Activated T-helper 1 cell treated with Interleukin-2 at 50 U/mL for 16 hours (primary cell): ENCODE data around the gene SLC30A1.

ENCODE experiments used
- DNase-seq: peaks from one replicate; pipeline ENCODE4 v3.0.0-alpha.2; 2020; ENCODE audit warnings: low read depth

The SLC30A1 gene

DNA sequence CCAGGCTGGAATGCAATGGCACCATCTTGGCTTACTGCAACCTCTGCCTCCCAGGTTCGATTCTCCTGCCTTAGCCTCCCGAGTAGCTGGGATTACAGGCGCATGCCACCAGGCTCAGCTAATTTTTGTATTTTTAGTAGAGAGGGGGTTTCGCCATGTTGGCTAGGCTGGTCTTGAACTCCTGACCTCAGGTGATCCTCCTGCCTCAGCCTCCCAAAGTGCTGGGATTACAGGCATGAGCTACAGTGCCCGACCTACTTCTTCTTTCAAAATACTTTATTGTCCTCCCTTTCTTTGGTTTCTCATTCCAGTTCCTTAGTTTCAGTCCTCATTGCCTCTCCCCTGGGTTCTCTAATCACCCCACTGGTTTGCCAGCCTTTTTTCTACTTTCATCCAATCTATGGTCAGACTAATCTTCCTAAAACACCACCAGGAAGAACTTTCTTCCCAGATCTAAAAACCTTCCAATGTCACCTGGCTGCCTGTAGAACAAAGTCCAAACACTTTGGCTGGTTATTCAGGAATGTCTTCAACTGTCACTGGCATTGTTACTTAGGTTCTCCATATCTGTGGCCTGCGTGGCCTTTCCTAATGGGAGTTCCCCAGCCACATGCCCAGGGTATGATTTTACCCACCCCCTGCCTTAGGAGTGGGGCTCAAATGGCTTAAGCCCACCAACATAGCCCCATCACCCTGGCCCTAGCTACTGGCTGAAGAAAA is 29.0 kb upstream of the SLC30A1 start:
- no peak for DNase-seq

DNA sequence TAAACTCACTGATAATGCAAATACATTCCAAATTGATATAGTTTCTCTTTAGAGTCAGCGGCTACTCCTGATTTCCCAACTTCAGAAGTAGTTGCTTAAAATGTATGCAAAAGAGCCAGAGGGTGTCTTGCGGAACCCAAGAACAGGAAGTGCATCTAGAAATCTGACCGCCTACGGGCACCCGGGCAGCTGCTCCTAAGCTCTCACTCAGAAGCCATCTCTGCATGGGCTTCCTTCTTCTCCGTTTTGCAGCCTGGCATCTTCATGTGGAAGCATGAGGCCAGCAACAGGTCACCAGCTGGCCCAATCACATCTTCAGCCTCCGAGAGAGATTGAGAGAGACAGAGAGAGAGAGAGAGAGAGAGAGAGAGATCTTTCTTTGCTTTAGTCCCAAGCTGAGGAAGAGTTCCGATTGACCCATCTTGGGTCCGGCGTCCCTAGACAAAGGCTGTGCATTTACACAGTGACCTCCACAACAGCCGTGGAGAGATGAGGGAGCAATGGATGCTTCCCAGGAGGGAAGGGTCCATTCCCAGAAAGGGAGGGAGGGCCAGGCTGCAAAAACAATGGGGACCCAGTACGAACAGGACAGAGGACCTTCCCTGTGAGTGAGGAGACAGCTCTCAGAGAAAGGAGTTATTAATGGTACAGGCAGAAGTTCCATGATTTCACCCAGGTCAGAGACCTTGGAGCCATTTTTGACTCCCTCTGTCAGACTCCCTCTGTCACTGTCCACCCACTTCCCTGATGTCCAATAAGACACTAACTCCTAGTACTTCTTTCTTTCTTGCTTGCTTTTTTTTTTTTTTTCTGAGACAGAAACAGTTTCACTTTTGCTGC is 28.2 kb upstream of the SLC30A1 start:
- DNase-seq, result no peak

DNA sequence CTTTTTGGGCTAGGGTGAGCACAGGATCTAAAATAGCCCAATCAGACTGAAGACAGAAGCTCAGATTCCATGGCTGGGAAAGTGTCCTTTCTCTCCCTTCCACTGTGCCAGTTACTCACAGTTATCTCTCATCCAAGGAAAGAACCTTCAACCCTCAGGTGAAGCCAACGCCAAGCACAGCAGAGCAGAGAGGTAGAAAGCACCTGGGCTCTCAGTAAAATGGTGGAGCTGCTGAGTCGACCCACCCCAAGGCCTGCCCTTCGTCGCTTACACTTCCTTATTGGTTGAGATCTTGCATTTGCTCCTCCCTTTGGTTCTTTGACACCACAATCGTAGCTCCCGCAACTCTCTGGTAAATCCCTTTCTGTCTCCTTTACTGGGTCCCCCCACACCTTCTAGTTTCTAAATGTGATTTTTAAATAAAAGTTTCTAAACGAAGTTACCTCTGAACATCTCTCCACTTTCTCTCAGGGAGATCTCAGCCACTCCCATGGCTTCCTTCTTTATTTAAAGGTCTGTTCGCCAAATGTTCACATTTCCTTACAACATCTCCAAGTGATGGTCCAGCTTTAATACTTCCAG is 27.5 kb upstream of the SLC30A1 start:
- DNase-seq, result no peak

DNA sequence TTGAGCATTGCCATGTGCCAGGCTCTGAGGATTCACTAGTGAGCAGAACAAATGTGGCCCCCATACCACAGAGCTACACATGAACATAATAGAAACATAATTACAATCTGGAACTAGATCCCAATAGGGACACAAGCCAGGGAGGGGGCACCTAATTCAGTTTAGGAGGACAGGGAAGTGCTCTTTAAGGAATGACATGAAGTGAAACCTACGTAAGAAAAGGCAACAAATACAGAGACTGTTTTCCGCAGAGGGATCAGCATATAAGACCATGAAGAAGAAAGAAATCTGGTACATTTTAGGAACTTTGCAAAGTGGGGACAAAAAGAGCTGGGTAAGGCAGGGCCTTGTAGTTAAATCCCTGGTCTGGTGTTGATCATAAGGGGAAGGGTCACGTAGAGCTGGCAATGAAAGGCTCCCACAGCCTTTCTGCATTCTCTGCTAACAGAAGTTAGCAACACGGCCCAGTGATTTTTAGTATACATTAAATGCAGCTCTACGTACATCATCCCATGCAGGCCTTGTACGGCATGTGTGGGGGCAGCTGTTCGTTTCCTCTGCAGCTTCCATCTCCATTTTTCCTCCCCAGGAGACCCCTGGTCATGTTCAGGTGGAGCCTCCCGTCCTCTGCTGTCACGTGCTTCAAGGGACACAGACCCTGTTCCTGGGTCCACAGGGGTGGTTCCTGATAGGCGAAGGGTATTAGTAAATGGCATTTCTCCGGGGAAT is 26.8 kb upstream of the SLC30A1 start:
- DNase-seq, result no peak

DNA sequence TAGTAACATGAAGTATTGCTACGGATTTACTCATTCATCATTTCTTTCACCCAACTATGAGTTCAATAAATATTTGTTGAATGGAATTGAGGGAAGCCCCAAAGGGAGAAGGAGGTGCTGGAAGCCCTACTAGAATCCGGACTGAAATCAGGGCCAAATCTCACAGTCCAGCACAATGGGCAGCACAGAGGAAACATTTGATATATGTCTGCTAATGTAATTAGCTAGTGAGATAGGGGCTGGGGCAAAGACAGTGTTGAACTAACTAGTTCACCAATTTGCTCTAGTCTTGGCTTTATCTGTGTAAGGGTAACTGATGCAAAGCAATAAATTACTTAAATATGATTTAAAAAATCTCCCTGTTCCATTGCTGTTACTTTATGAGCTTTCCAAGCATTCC is 26.1 kb upstream of the SLC30A1 start:
- DNase-seq, result no peak

DNA sequence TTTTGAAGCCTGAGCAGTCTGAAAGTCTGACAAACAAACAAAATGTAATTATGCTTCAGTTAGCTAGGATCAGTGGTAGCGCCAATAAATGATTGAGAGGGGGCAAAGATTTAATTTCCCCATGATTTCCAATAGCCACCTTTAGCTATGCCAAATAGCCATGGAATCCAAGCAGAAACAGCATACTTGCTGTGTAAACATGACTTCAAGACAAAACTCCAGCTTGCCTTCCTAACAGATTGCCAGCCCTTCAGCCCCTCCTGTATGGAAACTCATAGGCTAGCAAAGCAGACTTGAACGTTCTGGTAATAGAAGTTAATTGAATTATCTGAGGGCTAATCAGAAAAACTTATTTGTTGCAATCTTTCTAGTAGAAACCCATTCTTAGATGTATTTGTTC is 25.6 kb upstream of the SLC30A1 start:
- no peak for DNase-seq

DNA sequence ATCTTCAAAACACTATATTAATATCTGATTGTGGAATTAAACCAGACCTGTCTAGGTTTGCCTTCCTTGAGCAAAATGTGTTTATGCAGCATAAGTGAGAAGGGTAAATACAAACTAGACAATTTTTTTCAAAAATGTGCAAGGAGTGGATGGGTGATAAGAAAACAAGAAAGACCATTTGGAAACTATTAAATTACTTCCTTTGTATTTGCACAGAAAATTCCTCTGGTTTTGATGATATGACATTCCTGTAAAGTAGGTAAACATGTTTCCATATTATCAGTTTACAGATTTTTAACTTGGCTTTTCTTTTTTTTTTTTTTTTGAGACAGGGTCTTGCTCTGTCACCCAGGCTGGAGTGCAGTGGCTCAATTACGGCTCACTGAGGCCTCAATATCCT is 24.8 kb upstream of the SLC30A1 start:
- DNase-seq, result no peak

DNA sequence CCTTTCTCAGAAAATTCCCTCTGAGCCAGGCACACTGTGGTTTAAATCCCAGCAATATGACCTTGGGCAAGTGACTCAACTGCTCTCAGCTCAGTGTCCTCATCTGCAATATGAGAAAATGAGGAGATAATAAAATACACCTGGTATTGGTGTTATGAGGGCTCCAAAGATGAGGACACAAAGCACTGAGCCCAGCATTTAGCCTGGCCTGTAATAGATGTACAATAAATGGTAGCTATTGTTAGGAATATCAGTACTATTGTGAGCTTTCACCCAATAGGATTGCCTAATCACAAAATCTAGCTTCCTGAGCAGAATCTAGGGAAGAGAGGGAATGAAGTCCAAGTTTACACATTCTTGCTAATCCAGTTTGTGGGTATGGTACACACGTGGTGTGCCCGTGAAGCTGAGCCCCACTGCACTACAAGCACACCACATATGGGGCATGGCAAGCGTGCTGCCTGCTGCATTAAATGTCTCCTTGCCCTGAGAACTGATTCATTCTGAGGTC is 24.3 kb upstream of the SLC30A1 start:
- no peak for DNase-seq

DNA sequence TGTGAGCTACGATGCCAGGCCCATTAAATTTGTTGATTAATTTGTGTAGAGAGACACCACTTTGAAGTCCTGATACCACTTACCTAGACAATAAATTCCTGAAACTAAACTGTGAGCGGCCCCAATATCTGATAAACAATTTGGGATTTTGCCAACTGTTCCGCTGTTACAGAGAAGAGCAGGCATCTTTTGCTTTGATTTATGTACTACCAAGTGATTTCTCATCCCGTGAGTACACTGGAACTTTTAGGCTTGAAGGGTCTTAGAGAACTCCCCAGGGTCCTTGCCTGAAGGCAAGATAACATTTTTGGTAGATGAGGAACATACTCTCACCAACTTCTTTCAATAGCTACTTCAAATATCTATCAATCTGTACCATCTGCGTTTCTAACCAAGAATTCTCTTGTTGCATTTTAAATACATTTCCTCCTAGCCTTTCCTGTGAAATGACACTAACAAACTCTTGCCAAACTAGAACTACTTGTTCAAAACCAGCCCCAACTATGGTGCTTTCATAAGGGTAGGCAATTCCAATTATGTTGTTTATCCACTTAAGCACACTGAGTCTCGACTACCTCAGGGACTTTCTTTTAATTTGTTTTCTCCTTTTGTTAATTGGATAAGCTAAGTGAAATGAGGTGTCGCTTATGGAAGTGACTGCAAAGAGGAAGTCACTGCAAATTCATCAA is 23.2 kb upstream of the SLC30A1 start:
- no peak for DNase-seq

DNA sequence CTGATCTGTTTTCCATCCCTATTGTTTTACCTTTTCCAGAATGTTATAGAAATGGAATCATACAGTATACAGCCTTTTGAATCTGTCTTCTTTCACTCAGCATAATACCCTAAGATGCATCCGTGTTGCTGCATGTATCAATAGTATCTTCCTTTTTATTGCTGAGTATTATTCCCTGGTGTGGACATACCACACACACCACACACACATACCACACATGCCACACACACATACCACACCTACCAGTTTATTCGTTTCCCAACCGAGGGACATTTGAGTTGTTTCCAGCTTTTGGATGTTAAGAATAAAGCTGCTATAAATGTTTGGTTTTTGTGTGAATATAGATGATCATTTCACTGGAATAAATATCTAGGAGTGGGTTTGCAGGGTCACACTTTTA is 22.2 kb upstream of the SLC30A1 start:
- DNase-seq, result no peak

DNA sequence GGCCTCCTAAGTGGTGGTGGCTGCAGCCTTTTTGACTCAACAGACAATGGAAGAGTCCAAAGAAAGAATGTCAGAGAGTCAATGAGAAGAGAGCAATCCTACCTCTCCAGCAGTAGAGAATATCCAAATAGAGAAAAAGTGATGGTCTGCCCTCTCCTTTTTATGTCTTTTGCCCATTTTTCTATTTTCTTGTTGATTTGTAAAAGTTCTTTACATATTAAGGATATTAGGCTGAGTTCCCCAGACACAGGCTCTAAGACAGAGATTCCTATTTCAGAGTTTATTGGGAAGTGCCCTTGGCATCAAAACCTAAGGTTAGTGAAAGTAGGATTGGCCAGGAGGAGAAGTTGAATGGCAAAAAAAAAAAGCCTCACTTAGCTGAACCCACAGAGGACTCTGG is 20.3 kb upstream of the SLC30A1 start:
- no peak for DNase-seq

DNA sequence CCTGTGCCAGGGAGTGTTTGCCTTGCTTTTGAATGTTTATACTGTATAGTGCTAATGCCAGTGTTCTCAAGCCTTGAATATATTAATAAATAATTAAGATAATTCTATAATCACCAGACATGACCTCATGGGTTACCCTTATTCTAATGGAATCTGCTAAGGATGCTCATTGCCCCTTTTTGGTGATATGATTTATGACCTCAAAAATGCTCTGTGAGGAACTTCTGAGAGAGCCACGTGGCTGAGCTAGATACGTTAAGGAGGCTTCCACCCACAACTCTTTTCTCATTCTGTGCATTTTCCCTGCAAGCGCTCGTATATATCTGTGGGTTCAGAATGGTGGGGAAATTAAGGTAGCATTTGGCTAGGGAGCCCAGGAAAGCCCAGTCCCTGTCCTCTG is 19.6 kb upstream of the SLC30A1 start:
- no peak for DNase-seq

DNA sequence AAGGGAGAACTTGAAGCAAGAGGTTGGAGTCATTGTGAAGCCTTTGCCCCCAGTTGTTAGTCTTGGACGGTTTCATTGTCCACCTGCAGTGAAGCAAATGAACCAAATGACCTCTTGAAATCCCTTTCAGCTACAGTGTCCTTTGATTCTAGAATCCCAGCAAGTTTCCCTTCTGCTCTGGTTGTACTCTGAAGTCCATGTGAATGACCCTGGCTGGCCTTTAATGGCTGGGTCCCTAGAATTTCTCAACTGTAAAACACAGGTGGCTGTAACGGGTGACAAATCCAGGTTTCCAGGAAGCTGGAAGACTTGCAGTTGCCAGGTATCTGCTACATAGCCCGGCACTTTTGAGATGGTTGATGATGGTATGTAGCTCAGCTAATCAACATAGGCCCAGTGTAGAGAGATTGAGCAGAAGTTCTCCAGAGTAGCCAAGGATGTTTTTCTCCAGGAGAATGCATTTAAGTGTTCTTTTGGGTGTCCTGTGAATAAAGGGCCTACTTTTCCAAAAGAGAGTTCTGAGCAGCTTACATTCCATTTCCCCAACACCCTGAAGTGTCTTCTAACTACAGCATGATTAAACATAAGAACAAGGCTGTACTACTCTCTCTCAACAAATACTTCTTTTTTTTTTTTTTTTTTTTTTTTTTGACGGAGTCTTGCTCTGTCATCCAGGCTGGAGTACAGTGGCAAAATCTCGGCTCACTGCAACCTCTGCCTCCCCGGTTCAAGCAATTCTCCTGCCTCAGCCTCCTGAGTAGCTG is 17.6 kb upstream of the SLC30A1 start:
- DNase-seq, result no peak

DNA sequence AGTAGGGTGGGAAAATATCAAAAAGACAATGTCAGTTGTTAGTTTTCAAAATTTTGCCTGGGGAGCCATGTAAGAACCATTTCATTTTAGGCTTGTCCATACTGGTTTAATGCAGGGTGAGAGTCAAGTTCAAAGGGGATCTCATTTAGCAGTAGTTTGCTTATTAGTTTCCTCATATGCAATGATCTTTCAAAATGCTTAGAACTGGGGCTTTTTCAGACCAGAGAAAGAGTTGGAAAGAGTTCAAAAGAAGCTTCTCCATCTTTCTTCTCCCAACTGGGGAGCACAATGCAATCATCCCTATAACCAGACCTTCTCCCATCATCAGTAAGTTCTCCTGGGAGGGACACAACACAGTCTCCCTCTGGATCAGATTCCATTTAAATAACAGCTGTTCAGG is 16.5 kb upstream of the SLC30A1 start:
- no peak for DNase-seq

DNA sequence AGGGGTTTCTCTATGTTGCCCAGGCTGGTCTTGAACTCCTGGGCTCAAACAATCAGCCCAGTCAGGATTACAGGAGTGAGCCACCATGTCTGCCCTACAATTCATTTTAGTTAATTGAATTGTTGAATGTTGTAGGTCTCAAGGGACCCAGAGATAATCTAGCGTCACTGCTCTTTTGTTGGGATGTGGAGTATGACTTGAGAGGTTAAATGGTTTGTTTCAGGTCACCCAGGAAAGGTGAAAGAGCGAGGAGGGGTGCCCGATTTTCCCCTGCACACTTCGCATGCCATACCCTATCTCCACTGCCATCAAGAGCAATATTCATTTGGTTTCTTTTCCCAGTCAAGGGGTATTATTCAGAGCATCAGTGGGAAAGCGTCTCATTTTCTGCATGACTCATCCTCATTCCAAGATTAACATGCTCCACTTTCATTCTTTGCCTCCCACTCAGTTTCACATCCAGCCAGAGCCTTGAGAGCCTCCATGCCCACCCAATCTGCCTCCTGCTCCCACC is 13.1 kb upstream of the SLC30A1 start:
- DNase-seq, result no peak

DNA sequence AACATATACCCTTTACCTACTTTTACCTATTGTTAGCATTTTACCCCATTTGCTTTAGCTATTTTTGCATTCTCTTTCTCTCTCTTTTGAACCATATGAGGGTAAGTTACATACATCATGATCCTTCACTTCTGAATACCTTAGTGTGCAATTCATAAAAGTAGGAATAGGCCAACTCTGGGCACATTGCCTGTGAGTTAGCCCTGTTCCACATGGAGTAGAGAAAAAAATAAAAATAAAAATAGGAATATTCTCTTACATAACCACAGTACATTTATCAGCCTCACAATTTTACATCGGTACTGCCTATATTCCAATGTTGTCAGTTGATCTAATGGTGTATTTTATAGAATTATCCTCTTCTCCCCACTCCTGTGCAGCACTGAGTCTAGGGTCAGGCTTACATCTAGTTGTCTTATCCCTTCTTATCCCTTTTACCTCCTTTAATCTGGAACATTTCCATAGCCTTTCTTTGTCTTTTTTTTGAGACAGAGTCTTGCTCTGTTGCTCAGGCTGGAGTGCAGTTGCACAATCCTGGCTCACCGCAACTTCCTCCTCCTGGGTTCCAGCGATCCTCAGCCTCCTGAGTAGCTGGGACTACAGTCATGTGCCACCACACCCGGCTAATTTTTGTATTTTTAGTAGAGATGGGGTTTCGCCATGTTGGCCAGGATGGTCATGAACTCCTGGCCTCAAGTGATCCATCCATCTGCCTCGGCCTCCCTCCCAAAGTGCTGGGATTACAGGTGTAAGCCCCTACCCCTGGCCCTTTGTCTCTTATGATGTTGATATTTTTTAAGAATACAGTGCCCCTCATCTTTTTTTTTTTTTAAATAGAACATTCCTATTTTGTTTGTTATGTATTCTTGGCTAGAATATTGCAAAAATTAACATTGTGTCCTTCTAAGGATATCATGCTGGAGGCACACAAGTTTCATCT is 11.1 kb upstream of the SLC30A1 start:
- DNase-seq, result no peak

DNA sequence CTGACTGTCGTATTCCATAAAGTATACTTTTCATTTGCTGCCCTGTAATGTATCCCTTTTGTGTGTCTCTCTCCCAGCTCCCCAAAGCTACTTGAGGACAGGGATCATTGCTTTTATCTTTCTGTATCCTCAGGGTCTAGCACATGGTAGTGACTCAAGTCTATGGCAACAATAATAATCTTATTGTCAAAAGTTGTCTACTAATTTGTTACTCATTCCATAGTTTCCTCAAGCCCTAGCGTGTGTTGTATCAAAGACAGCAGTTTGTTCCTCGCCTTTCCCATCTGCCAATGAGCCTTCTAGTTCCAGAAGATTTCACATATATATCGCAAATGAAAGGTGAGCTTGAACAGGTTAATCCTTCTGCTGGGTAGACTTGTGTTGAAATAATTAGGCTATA is 9.8 kb upstream of the SLC30A1 start:
- no peak for DNase-seq

DNA sequence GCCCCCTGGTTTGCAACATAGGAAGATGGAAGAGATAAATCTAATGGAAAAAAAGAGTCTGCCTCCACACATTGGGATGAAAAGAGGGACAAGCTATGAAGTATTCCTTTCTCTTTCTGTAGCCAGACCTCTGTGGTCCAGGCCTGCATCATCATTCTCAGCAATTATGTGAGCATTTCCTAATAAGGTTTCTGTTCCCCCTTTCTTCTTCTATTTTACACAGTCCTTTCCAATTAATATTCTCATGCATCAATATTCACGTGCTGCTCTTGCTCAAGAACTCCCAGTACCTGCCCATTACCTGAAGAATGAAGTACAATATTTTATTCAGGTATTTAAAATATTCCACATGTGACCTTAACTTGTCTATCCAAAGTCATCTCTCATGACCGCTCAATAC is 8.2 kb upstream of the SLC30A1 start:
- DNase-seq, result no peak

DNA sequence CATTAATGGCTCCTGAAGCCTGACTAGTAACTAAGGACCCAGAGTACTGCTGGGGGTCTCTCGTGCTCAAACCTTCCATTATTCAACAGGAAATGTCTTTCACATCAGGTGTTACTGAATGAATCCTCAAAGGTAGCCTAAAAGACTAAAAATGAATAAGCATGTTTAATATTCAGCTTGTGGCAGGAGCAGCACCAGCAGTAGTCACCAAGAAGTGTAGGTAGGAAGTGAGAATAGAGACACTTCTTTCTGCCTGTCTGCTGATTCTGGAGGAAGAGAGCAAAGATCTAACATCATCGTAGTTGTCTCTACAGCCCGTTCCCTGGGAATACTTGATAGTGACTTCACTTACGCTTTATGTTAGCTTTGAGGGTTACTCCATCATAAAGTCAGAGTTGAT is 7.6 kb upstream of the SLC30A1 start:
- DNase-seq, result no peak
